A673 (cell line): ENCODE results near the gene EPO. TPM values are rescaled to one million over a fixed set of nuclear protein-coding genes. Genes with fewer than 3 reads are reported as not detected.
"Not testable (repeated sequence)": the region's sequence is repeated elsewhere in the genome, so short reads cannot be mapped to it uniquely, and the experiment has no call there.

Experiments
- BruUV-seq: library from RNA; stranded (reverse); fragments of 400-500 nt; replicated peaks from 2 replicates; lab custom pipeline; 2021; lab: Mats Ljungman, UMichigan
- CTCF ChIA-PET: fragments of 300-600 bp; sonication (Branson Sonifier 250); formaldehyde crosslinking; loops from one replicate; lab custom pipeline; 2022; ENCODE audit warnings: antibody characterized with exemption; lab: Charles Lee
- POLR2A ChIA-PET: fragments of 300-600 bp; sonication (Branson Sonifier 250); formaldehyde crosslinking; loops from one replicate; lab custom pipeline; 2022; ENCODE audit warnings: antibody characterized with exemption; ENCODE audit not compliant: low non-redundant PET; lab: Charles Lee
- DNase-seq: peaks from one replicate; pipeline ENCODE4 v3.0.0-alpha.2; 2015; ENCODE audit warnings: low spot score
- H3K27ac ChIP-seq: fragments of 200-600 bp; sonication (generic); 2 replicates; pipeline ENCODE4 v1.5.1; 2016; ENCODE audit warnings: mixed run types, low read depth, mild to moderate bottlenecking, mixed read lengths, antibody characterized with exemption, low read length; ENCODE audit not compliant: poor library complexity, severe bottlenecking
- H3K27me3 ChIP-seq: fragments of 200-600 bp; sonication (generic); replicated peaks from 2 replicates; pipeline ENCODE4 v1.6.1; 2017; ENCODE audit warnings: mixed run types, low read depth, mild to moderate bottlenecking, mixed read lengths, antibody characterized with exemption, low read length; ENCODE audit not compliant: insufficient read depth, poor library complexity
- H3K36me3 ChIP-seq: fragments of 200-600 bp; sonication (generic); 2 replicates; pipeline ENCODE4 v1.6.1; 2016; ENCODE audit warnings: mixed run types, mild to moderate bottlenecking, mixed read lengths, antibody characterized with exemption, low read length; ENCODE audit not compliant: insufficient read depth, poor library complexity, severe bottlenecking
- H3K4me1 ChIP-seq: fragments of 200-600 bp; sonication (generic); 2 replicates; pipeline ENCODE4 v1.6.1; 2017; ENCODE audit warnings: mixed run types, mild to moderate bottlenecking, mixed read lengths, antibody characterized with exemption, low read length; ENCODE audit not compliant: insufficient read depth, poor library complexity, severe bottlenecking
- H3K4me3 ChIP-seq: fragments of 200-600 bp; sonication (generic); 2 replicates; pipeline ENCODE4 v1.5.1; 2016; ENCODE audit warnings: low read depth, mixed run types, mild to moderate bottlenecking, mixed read lengths, low read length; ENCODE audit not compliant: poor library complexity, severe bottlenecking
- H3K9me3 ChIP-seq: fragments of 200-600 bp; sonication (generic); 2 replicates; pipeline ENCODE4 v1.6.1; 2016; ENCODE audit warnings: mixed run types, low read depth, mild to moderate bottlenecking, mixed read lengths, antibody characterized with exemption, low read length; ENCODE audit not compliant: poor library complexity, severe bottlenecking
- CTCF ChIP-seq: fragments of 300-800, 200-600 bp; sonication (generic); conservative IDR thresholded peaks from 2 replicates; pipeline ENCODE4 v1.5.1; 2017; ENCODE audit warnings: low read depth, mild to moderate bottlenecking, antibody characterized with exemption, low read length, moderate library complexity, mixed read lengths
- EZH2 ChIP-seq: fragments of 200-600 bp; sonication (generic); IDR thresholded peaks from 2 replicates; pipeline ENCODE4 v1.6.1; 2017; ENCODE audit warnings: borderline replicate concordance, low read depth, mild to moderate bottlenecking, mixed read lengths, antibody characterized with exemption, low read length; ENCODE audit not compliant: poor library complexity, severe bottlenecking
- intact Hi-C: fragments of 100-400 bp; cut with micrococcal nuclease; formaldehyde crosslinking; loops from one replicate; pipeline ENCODE4 v1.10.0; 2022; ENCODE audit not compliant: unreplicated experiment
- total RNA-seq: library from RNA; stranded (reverse); gene quantifications from 2 replicates; pipeline ENCODE4 v1.2.3, GENCODE V29; 2021

EPO gene
- total RNA-seq, 1 experiment from 2014 or later = 0.21 TPM

- no peak for DNase-seq
- H3K9me3 ChIP-seq = no peaks in the 10 kb centered on the region
- ChIA-PET CTCF (interaction anchor here (0.5 to 0.6 kb wide), 2 partner anchors 12 to 116 kb away, joined by 3 to 8 read pairs; partner anchors contain the start of gene EPO), POLR2A (interaction anchor here (0.7 kb wide), 1 partner anchor 1198 kb away, joined by 5 read pairs; no protein-coding TSS in a partner anchor)
- BruUV-seq = no TSS peak
- H3K4me1 ChIP-seq = peaks cover 6% of the 10 kb centered on the region
- H3K4me3 ChIP-seq = no peak overlapping the region
- intact Hi-C loops = no loop called here
- no peaks in the 10 kb centered on the region for H3K27me3 ChIP-seq
- TF ChIP-seq EZH2 = no peak
- no peak overlapping the region for H3K27ac ChIP-seq
- peaks cover 13% of the 10 kb centered on the region for H3K36me3 ChIP-seq
Observed at GRCh38 chr7:100708395-100708794, 11.9 kb upstream of the EPO start.

GRCh38 chr7:100710452-100710851 is 9.8 kb upstream of the EPO start:
- CTCF ChIA-PET = no interaction called here
- DNase-seq = no peak
- Histone ChIP-seq H3K36me3 (peaks cover 13% of the 10 kb centered on the region), H3K4me3 (no peak overlapping the region), H3K4me1 (peaks cover 6% of the 10 kb centered on the region), H3K27ac (no peak overlapping the region), H3K27me3 (no peaks in the 10 kb centered on the region), H3K9me3 (no peaks in the 10 kb centered on the region)
- intact Hi-C loops = no loop called here
- no TSS peak for BruUV-seq
- TF ChIP-seq CTCF (no peak), EZH2 (no peak)
- POLR2A ChIA-PET = no interaction called here

DNA sequence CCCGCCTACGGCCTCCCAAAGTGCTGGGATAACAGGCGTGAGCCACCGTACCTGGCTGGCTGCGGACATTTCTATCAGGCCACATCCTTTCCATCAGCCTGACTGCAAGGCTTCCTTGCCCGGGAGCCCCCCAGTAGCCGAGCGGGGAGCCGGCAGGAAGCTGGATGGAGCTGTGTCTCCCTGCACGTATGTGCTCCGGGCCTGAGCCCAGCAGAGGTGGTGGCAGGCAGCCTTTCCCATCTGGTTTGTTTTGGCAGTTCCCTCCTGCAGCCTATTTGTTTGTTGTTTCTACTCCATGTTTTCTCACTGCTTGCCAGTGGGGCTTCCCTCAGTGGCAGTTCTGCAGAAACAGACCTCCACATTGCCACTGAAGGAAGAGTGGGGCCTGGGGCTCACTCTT is 8.9 kb upstream of the EPO start:
- TF ChIP-seq CTCF = no peak
- peaks cover 13% of the 10 kb centered on the region for H3K36me3 ChIP-seq
- DNase-seq = no peak
- ChIA-PET POLR2A (no interaction called here), CTCF (no interaction called here)
- H3K27me3 ChIP-seq = no peaks in the 10 kb centered on the region
- H3K9me3 ChIP-seq = no peaks in the 10 kb centered on the region
- intact Hi-C loops = no loop called here
- H3K4me1 ChIP-seq = peaks cover 6% of the 10 kb centered on the region
- BruUV-seq = no TSS peak
- no peak overlapping the region for H3K4me3 ChIP-seq
- no peak overlapping the region for H3K27ac ChIP-seq

GRCh38 chr7:100714725-100715124 is 5.5 kb upstream of the EPO start:
- intact Hi-C loops = no loop called here

DNA sequence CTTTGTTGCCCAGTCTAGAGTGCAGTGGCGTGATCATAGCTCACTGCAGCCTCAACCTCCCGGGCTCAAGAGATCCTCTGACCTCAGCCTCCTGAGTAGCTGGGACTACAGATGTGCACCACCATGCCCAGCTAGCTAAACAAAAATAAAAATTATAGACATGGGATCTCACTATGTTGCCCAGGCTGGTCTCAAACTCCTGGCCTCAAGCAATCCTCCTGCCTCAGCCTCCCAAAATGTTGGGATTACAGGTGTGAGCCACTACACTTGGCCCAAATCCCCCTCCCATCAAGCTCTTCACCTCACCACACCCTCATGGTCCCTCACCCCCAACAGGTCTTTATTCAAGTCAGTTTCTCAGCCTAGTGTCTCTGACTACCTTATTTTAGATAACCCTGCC is 3.2 kb upstream of the EPO start:
- H3K27ac ChIP-seq, H3K36me3 ChIP-seq, CTCF ChIA-PET, H3K4me3 ChIP-seq, H3K9me3 ChIP-seq, H3K4me1 ChIP-seq, intact Hi-C loops, DNase-seq, BruUV-seq: not testable (repeated sequence)
- H3K27me3 ChIP-seq = peaks cover 29% of the 10 kb centered on the region
- POLR2A ChIA-PET = interaction anchor here (0.6 kb wide), 1 partner anchor 8 kb away, joined by 3 read pairs; no protein-coding TSS in a partner anchor

More at GRCh38 chr7:100714725-100715124, 5.5 kb upstream of the EPO start:
- BruUV-seq = no TSS peak
- TF ChIP-seq EZH2 (no peak), CTCF (no peak)
- Histone ChIP-seq H3K27me3 (peaks cover 5% of the 10 kb centered on the region), H3K9me3 (no peaks in the 10 kb centered on the region), H3K4me1 (no peaks in the 10 kb centered on the region), H3K27ac (no peak overlapping the region), H3K4me3 (no peak overlapping the region), H3K36me3 (no peaks in the 10 kb centered on the region)
- no peak for DNase-seq
- ChIA-PET POLR2A (no interaction called here), CTCF (no interaction called here)
